Liver (tissue), 3 donors: ENCODE data around the gene DCAF11.

Experiments used
- EGR1 ChIP-seq, 2 donors: IDR thresholded peaks; 2 replicates each; pipeline ENCODE4 v1.6.1; 2016 to 2018; ENCODE audit warnings: antibody characterized with exemption in 2 of 2, low read depth in 2 of 2
- TAF1 ChIP-seq: conservative IDR thresholded peaks from 2 replicates; pipeline ENCODE4 v1.6.1; 2016; ENCODE audit warnings: antibody characterized with exemption, mild to moderate bottlenecking
- YY1 ChIP-seq: IDR thresholded peaks from 2 replicates; pipeline ENCODE4 v1.6.1; 2016; ENCODE audit warnings: antibody characterized with exemption, mild to moderate bottlenecking
- TF ChIP-seq, protein P1 (sequence below): fragments of 150-350 bp; IDR thresholded peaks from 2 replicates; pipeline ENCODE4 v1.5.1; 2017; ENCODE audit warnings: improper control_type of control experiment, low read depth, low read length; ENCODE audit not compliant: missing input control
- TF ChIP-seq, protein P2 (sequence below): IDR thresholded peaks from 2 replicates; pipeline ENCODE4 v1.6.1; 2016; ENCODE audit warnings: antibody characterized with exemption, mild to moderate bottlenecking
- TF ChIP-seq, protein P3 (sequence below): IDR thresholded peaks from 2 replicates; pipeline ENCODE4 v1.6.1; 2016; ENCODE audit warnings: antibody characterized with exemption
- TF ChIP-seq, protein P4 (sequence below): IDR thresholded peaks from 2 replicates; pipeline ENCODE4 v1.6.1; 2016; ENCODE audit warnings: antibody characterized with exemption
- donor health status: healthy.
- donor health status: healthy.

DNA sequence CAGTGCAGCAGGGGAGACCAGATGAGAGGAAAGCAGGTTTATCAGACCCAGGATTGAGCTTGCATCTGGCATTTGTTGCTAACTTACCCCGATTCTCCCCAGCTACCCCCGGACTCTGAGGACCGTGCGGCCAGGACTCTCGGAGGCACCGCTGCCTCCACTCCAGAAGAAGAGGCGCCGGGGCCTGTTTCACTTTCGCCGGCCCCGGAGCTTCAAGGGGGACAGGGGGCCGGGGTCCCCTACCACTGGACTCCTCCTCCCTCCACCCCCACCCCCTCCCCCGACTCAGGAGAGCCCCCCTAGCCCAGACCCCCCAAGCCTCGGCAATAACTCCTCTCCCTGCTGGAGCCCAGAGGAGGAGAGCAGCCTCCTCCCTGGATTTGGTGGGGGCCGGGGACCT, 49.7 kb upstream of the DCAF11 start:
- TF ChIP-seq, protein P1, sequence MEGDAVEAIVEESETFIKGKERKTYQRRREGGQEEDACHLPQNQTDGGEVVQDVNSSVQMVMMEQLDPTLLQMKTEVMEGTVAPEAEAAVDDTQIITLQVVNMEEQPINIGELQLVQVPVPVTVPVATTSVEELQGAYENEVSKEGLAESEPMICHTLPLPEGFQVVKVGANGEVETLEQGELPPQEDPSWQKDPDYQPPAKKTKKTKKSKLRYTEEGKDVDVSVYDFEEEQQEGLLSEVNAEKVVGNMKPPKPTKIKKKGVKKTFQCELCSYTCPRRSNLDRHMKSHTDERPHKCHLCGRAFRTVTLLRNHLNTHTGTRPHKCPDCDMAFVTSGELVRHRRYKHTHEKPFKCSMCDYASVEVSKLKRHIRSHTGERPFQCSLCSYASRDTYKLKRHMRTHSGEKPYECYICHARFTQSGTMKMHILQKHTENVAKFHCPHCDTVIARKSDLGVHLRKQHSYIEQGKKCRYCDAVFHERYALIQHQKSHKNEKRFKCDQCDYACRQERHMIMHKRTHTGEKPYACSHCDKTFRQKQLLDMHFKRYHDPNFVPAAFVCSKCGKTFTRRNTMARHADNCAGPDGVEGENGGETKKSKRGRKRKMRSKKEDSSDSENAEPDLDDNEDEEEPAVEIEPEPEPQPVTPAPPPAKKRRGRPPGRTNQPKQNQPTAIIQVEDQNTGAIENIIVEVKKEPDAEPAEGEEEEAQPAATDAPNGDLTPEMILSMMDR = no peak
- TF ChIP-seq TAF1 (no peak), EGR1 (IDR thresholded peaks at IDR 0.05; ENCODE audit: low read depth in 2 of 2) (no peak), YY1 (no peak)
- TF ChIP-seq, protein P2, sequence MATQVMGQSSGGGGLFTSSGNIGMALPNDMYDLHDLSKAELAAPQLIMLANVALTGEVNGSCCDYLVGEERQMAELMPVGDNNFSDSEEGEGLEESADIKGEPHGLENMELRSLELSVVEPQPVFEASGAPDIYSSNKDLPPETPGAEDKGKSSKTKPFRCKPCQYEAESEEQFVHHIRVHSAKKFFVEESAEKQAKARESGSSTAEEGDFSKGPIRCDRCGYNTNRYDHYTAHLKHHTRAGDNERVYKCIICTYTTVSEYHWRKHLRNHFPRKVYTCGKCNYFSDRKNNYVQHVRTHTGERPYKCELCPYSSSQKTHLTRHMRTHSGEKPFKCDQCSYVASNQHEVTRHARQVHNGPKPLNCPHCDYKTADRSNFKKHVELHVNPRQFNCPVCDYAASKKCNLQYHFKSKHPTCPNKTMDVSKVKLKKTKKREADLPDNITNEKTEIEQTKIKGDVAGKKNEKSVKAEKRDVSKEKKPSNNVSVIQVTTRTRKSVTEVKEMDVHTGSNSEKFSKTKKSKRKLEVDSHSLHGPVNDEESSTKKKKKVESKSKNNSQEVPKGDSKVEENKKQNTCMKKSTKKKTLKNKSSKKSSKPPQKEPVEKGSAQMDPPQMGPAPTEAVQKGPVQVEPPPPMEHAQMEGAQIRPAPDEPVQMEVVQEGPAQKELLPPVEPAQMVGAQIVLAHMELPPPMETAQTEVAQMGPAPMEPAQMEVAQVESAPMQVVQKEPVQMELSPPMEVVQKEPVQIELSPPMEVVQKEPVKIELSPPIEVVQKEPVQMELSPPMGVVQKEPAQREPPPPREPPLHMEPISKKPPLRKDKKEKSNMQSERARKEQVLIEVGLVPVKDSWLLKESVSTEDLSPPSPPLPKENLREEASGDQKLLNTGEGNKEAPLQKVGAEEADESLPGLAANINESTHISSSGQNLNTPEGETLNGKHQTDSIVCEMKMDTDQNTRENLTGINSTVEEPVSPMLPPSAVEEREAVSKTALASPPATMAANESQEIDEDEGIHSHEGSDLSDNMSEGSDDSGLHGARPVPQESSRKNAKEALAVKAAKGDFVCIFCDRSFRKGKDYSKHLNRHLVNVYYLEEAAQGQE = no peak
- TF ChIP-seq, protein P3, sequence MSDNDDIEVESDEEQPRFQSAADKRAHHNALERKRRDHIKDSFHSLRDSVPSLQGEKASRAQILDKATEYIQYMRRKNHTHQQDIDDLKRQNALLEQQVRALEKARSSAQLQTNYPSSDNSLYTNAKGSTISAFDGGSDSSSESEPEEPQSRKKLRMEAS = no peak
- TF ChIP-seq, protein P4, sequence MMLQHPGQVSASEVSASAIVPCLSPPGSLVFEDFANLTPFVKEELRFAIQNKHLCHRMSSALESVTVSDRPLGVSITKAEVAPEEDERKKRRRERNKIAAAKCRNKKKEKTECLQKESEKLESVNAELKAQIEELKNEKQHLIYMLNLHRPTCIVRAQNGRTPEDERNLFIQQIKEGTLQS = no peak
